Activated CD8-positive, alpha-beta memory T cell treated with anti-CD3 and anti-CD28 coated beads for 48 hours (primary cell): ENCODE results near the gene FAM83B.
"Not testable (repeated sequence)": the region's sequence is repeated elsewhere in the genome, so short reads cannot be mapped to it uniquely, and the experiment has no call there.

Experiments used
- DNase-seq, 3 experiments: peaks; one replicate each; pipeline ENCODE4 v3.0.0-alpha.2; 2020; ENCODE audit warnings: low read depth in 2 of 3, low spot score in 2 of 3

Gene FAM83B

DNA sequence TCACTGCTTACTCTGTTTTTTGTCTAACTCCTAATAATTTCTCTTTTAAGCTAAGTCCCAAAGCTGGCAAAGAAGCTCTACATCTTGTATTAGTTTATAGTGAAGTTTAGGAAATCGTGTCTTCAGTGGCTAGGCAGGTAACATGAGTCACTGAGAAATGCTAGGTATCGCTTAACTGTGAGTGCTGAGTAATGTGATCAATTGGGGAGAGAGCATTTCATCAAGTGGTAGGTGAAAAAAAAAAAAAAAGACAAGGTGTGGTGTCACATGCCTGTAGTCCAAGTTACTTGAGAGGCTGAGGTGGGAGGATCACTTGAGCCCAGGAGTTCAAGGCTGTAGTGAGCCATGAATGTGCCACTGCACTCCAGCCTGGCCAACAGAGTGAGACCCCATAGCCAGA is 125.3 kb downstream of the FAM83B start:
- DNase-seq, result no peak

DNA sequence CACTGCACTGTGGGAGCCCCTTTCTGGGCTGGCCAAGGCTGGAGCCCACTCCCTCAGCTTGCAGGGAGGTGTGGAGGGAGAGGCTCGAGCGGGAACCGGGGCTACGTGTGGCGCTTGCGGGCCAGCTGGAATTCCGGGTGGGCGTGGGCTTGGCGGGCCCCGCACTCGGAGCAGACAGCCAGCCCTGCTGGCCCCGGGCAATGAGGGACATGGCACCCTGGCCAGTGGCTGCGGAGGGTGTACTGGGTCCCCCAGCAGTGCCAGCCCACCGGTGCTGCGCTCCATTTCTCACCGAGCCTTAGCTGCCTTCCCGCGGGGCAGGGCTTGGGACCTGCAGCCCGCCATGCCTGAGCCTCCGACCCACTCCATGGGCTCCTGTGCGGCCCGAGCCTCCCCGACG is 132.6 kb downstream of the FAM83B start:
- not testable (repeated sequence) for DNase-seq

- no peak for DNase-seq
These were observed 134.1 kb downstream of the FAM83B start for GRCh38 chr6:54980511-54981275.

DNA sequence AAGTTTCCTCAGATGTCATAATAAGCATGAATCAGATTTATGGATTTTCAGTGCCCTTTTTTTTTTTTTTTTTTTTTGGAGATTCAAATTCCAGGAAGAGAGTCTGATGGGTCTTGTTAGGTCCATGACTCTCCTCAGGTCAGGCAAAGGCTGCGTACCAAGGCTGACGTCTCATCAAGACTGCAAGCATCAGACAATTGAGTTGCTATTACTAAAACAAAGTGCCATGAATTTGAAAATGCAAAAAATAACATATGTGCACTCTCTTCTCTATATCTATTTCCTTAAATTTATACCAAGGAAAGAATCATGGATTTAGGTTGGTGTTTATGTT is 134.7 kb downstream of the FAM83B start:
- no peak for DNase-seq

DNA sequence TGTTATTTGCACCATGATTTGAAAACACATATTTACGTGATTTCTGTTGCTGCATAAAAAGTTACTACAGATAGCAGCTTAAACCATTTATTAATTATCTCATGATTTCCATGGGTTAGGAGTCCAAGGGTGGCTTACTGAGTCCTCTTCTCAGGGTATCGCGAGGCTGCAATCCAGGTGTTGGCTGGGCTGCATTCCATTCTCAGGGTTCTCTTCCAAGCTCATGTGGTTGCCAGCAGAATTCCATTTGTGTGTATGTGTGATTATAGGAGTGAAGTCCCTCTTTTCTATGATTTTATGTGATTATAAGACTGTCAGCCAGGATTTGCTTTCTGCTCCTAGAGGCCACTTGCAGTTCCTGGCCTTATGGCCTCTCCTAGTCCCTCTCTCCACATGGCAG is 135.1 kb downstream of the FAM83B start:
- no peak for DNase-seq

- no peak for DNase-seq
These were observed 141.2 kb downstream of the FAM83B start for GRCh38 chr6:54987633-54988290.

DNA sequence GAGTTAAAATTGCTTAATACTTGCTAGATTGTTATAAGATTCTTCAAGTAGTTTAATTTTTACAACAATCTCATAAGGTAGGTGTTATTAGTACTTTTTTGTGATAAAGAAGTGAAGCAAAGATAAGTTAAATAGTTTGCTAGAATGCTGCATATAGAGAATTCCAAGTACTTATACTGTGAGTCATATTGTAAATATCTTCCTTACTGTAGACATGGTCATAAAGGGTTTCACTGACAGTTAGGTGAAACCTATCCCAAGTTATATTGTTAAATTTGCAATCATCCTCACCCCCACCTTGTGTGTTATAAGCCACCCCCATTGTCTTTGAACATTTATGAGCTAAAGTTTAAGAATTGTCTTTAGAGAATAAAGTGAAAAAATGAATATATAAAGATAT is 142.0 kb downstream of the FAM83B start:
- DNase-seq, result no peak

DNA sequence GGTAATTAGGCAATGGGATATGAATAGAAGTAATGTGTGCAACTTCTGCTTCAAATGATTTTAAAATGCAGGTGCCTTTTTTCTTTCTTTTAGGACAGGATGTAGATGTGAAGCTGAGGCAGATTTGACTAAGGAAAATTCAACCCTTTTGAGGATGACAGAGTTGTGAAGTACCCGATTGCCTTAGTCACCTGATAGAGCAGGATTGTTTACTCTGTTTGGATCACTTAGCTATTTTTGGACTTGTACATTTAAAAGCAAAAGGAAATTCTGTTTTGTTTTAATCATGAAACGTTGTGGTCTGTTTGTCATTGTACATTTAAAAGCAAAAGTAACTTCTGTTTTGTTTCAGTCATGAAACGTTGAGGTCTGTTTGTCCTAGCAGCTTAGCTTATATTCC is 143.4 kb downstream of the FAM83B start:
- DNase-seq, result no peak
